Measurements from ENCODE around the gene OR2J3.
"Not testable (repeated sequence)": the region's sequence is repeated elsewhere in the genome, so short reads cannot be mapped to it uniquely, and the experiment has no call there.

OR2J3 gene

DNA sequence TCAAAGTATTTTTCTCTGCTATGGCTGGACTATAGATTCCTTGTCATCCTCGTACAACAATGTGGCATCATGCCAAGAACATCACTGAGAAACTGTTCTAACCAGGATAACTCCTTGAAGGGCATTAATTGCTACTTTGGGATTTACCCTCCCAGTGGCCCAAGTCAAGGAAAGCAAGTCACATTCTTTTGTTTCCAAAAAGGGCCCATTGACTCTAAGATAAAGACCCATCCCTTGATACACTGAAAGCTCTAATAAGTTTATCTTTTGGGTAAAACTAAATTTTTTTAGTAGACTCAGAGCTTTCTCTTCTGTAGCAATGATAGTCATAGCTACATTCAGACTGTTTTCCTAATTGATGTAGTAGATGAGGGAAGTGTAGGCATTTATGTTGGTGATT lies at the start of gene OR2J3:
TSS of gene OR2J3 (plus strand) at position 301 of the 400 bp plus-strand sequence. CDS start 3,833 bp downstream, outside the sequence.
- in situ Hi-C loops (cut with HindIII; ENCODE audit: low sequenced_read_pairs) = no loop called here

DNA sequence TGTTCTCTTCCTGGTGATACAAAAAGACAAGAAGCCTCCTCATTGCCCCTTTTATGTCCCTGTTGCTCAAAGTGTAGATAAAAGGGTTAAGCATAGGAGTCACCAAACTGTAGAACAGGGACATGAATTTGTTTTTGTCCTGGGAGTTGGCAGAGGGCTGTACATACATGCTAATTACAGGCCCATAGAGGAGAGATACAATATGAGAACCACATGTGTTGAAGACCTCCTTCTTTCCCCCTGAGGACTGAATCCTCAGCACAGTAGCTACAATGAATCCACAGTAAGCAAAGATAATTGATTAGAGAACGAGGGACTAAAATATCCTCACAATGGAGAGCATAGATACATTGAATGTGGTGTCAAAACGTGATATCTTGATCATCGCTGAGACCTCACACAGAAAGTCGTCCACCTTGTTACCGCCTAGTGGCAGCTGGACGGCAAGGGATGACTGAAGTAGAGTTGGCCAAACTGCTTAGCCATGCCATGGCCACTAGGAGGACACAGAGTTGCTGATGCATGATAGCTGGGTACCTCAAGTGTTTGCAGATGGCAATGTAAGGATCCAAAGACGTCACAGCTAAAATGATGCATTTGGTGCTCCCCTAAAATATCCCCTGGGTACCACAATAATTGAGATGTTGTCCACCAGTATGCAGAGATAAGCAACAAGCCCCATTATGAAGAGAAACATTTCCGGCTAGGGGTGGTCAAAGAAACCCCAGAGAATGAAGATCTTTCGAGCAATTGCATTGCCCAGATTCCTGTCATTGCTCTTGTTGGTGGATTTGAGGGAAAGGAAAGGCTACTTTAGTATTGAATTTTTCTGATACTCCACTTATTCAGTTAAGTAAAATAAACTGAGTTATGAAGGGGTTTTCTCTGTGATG lies 35.8 kb upstream of the OR2J3 start:
- in situ Hi-C loops (cut with HindIII; ENCODE audit: low sequenced_read_pairs) = no loop called here

DNA sequence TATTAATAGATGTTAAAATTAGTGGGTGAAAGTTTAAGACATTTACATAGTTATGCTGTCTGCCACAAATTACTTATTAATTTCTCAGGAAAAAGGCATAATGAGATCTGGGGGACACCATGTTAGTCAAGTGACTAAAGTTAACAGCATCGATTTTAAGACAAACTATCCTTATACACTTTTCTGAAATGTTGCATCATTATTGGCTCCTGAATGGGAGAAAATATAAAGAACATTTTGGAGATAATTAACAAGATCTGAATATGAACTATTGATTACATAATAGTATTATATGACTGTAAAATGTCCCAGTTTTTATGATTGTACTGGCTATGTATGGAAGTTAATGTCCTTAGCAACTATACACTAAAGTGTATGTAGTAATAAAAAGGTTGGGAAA lies 28.7 kb upstream of the OR2J3 start:
- in situ Hi-C loops (cut with HindIII; ENCODE audit: low sequenced_read_pairs) = no loop called here

DNA sequence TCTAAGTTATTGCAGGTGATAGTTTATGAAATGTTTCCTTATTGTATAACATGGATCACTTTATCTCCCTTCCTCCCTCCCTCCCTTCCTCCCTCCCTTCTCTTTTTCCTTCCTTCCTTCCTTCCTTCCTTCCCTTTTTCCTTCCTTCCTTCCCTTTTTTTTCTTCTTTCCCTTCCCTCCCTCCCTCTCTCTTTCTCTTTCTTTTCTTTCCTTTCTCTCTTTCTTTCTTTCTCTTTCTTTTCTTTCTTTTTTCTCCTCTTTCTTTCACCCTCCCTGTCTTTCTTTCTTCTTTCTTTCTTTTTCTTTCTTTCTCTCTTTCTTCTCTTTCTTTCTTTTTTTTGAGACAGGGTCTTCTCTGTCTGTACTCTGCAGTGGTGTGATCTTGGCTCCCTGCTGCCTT lies 26.5 kb upstream of the OR2J3 start:
- in situ Hi-C loops (cut with HindIII; ENCODE audit: low sequenced_read_pairs) = no loop called here

DNA sequence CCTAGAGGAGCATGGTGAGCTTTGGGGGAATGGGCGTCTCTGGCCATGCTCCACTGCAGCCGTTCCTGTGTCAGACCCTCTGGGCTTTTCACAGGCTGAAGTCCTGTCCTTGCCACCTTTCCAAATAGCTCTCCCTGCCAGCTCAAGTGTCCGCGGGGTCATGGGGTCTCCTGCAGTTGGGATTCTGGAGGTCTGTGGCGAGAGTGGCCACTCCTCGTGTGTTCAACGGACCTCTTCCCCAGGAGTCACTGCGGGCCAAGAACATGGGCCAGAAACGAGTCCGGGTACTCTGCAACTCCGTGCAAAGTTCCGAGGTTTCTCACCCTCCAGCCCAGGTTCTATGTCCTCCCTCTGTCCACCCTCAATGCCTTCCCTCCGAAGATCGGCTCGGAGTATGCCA lies 25.4 kb upstream of the OR2J3 start:
- in situ Hi-C loops (cut with HindIII; ENCODE audit: low sequenced_read_pairs) = no loop called here

DNA sequence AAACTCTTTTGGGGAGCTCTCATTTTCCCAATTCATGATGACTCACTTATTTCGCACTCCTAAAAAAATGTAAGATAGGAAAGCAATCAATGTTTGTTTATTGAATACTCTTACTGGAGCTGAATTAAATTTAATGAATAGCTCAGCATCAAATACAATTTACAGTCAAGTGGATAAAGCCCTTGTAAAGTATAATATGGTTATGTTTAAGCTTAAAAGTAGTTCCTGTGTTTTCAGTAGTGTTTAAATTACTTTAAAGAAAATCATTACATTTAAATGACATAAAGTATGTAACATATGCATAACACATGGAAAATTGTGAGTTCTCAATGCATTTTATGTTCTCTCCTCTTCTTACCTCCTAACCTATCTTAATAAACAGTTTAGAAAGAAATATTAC lies 20.6 kb upstream of the OR2J3 start, which contains the start of gene OR2B3:
TSS of gene OR2B3 (minus strand) at position 101 of the 400 bp plus-strand sequence. CDS start at position 36, 65 bp downstream.
- in situ Hi-C loops (cut with HindIII; ENCODE audit: low sequenced_read_pairs) = no loop called here

DNA sequence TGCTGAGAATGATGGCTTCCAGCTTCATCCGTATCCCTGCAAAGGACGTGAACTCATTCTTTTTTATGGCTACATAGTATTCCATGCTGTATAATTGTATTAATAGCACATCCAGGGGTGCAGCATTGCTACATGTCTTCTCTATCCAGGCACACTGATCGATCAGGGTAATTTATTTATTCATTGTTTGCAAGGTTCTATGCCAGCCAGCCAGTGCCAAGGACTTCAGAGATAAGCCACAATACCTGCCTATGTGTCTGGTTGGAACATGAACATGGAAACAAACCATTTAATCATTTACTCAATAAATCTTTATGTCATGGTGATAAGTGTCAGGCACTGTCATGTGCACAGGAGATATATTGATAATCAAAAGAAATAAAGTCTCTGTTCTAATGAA lies 14.9 kb upstream of the OR2J3 start:
- in situ Hi-C loops (cut with HindIII; ENCODE audit: low sequenced_read_pairs) = no loop called here

DNA sequence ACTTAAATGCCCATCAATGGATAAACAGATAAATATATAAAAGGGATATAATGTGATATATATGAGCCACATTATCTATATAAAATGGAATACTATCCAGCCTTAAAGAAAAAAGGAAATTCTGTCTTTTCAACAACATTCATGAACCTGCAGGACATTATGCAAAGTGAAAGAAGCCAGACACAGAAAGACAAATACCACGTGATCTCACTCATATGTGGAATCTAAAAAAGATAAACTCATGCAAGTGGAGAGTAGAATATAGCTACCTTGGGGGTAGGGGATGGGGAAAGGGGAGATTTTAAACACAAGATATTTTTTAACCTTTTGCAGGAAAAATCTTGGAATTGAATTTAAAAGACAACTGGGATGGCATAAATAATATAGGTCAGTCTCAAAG lies 10.1 kb upstream of the OR2J3 start:
- in situ Hi-C loops (cut with HindIII; ENCODE audit: low sequenced_read_pairs) = no loop called here

DNA sequence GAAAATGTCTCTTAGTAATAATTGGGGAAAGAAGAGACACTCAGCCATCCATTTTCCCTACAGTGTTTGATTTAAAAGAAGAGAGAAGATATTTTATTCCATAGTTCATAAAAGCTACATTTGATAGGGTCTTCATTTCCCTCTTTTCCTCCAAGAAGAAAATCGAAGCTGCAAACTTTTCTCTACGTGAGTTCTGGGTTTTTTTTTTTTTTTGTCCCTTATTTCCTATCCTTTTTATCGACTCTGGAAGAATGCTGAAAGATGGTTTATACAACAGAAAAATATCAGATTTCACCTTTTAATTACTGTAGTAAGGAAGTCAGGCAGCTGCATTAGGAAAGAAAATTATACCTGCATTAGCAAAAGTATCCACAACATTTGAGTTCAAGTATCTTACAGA lies 8.7 kb upstream of the OR2J3 start, which contains the start of gene OR2J1:
TSS of gene OR2J1 (plus strand) at position 301 of the 400 bp plus-strand sequence. CDS start 1,453 bp downstream, outside the sequence.
- in situ Hi-C loops (cut with HindIII; ENCODE audit: low sequenced_read_pairs) = no loop called here

DNA sequence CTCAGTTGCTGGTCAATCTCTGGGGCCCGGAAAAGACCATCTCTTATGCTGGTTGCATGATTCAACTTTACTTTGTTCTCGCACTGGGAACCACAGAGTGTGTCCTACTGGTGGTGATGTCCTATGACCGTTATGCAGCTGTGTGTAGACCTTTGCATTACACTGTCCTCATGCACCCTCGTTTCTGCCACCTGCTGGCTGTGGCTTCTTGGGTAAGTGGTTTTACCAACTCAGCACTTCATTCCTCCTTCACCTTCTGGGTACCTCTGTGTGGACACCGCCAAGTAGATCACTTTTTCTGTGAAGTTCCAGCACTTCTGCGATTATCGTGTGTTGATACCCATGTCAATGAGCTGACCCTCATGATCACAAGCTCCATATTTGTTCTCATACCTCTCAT lies 4.3 kb downstream of the OR2J3 start:
- in situ Hi-C loops (cut with HindIII; ENCODE audit: low sequenced_read_pairs) = no loop called here

DNA sequence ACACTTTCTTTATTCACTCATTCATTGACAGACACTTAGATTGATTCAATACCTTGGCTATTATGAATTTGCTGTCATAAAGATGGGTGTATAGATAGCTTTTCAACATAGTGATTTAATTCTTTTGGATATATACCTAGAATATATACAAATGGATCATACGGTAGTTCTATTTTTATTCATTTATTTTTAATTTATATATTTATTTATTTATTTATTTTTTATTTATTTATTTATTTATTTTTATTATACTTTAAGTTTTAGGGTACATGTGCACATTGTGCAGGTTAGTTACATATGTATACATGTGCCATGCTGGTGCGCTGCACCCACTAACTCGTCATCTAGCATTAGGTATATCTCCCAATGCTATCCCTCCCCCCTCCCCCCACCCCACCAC lies 7.1 kb downstream of the OR2J3 start:
- in situ Hi-C loops (cut with HindIII; ENCODE audit: low sequenced_read_pairs) = not testable (repeated sequence)

DNA sequence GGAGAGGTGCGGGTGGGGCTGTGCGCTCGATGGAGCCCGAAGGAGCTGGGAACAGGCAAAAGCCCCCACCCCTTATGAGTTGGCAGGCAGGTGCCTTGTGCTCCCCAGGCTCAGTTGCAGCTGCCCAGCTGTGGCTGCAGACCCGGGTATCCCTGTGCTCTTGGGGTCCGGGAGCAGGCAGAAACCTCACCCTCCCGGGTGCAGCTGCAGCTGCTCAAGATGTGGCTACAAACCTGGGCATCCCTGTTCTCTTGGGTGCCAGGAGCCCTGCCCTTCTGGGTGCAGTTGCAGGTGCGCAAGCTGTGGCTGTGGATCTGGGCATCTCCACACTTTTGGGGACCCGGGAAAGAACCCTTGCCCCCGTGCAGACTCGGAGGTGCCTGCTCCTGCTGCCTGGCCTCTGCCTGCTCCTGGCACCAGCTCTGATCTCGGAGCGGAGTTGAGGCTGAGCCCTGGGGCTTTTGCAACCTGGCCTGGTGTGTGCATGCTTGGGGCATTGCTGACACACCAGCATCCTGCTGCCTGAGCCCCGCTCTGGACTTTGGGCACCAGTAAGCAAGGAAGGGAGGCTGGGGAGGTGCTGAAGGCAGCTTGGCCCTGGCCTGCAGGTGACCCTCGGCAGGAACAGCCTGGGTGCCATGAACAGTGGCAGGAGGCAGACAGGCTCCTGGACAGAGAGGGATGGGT lies 21.6 kb downstream of the OR2J3 start:
- in situ Hi-C loops (cut with HindIII; ENCODE audit: low sequenced_read_pairs) = no loop called here

DNA sequence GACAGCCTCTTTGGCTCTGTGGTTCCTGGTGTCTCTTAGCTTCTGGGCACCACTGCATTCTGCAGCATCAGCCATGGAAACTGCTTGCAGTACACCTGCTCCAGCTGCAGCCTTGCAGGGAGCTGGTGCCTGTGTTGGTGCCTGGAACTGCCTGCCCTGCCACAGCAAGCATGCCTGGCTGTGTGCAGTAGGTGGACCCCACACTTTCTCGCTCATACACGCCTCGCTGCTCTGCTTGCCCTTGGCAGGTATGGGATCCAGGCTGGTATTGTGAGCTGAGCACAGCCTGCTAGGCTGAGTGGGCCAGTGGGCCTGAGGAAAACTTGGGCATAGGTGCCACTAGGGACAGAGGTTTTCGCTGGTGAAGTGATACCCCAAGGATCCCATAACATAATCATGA lies 22.8 kb downstream of the OR2J3 start:
- in situ Hi-C loops (cut with HindIII; ENCODE audit: low sequenced_read_pairs) = no loop called here

DNA sequence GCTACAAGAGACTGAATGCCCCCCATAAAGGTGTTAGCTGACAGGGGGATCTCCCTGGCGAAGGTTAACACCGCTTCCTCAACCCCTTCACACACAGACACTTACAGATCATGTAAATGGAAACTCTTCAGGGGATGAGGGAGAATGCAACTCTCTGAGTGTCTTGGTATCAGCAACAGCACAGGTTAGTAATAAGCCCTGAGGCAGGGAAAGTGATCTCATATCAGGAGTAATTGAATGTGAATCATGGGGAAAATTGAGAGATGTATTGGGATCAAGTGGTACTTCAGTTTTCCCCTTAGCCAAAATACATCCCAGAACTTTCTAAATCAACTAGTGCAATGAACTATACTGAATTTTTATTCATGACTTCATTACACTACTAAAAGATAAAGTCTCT lies 23.8 kb downstream of the OR2J3 start:
- in situ Hi-C loops (cut with HindIII; ENCODE audit: low sequenced_read_pairs) = no loop called here

DNA sequence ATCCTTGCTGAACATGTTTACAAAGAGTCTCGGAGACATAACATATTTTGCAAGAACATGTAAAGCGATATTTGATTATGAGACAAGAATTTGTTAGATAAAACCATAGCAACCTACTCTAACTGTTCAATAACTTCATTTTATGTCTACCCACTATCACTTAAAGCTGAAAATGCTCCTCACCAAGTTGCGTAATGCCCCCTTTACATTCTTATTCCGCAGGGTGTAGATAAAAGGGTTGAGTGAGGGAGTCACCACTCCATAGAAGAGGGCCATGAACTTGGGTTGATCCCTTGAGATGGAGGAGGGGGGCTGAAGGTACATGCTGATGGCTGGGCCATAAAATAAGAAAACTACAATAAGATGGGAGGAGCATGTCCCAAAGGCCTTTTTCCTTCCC lies 29.9 kb downstream of the OR2J3 start:
- in situ Hi-C loops (cut with HindIII; ENCODE audit: low sequenced_read_pairs) = no loop called here

DNA sequence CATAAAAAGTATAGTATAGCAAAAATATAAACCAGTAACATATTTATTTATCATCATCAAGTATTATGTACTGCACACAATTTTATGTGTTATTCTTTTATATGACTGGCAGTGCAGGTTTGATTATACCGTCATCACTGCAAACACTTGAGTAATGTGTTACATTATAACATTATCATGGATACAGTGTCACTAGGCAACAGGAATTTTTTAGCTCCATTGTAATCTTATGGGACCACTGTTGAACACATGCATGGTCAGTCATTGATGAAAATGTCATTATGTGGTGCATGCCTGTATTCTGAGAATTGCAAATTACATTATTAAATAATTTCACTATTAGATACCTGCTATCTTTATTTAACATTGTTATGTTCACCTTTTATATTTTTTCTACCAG lies 33.7 kb downstream of the OR2J3 start:
- in situ Hi-C loops (cut with HindIII; ENCODE audit: low sequenced_read_pairs) = no loop called here

DNA sequence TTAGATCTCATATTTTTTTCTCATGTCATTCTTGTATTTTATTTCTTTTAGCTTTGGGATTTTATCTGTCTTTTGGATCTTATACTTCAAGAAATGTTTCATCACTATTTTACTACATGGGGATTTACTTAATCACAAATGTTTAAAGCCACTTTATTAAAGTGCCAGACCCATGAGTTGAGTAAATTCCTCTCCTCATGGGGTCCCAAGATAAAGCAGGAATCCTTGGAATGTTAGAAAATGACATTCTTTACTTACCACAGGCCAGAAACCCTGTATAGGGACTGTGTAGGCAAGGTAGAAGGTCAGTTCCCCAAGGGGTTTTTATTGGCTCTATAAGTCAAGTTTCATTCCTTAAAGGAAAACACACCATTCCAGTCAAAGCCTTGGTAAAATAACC lies 34.5 kb downstream of the OR2J3 start:
- in situ Hi-C loops (cut with HindIII; ENCODE audit: low sequenced_read_pairs) = no loop called here

DNA sequence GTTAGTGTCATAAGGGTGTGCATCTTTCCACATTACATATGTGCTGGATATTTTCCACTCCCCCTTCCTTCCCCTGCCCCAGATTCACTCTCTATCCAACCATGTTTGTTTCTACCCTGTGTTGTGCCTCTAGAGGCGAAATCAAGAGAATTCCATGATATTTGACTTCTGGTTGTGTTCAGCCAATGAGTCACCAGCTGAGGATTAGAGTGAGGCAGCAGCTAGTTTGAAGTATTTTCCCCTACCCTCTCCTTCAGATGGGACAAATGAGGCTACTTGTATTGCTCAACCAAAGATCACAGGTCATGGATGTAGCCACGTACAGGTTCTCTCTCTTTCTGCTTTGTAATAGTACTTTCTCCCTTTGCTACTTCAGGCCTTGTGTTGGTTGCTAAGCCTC lies 38.3 kb downstream of the OR2J3 start:
- in situ Hi-C loops (cut with HindIII; ENCODE audit: low sequenced_read_pairs) = no loop called here

DNA sequence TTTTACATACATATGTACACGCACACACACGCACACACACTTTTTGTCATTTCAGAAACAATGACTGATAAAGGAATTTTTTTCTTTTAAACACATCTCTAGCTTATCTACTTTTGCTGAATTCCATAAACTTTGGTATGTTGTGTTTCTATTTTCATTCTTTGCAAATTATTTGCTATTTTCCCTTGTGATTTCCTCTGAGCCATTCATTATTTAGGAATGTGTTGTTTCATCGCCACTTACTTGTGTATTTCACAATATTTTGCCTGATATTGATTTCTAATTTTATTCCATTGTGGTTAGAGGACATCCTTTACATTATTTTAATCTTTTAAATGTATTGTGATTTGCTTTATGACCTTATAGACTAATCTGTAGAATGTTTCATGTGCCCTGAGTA lies 39.2 kb downstream of the OR2J3 start:
- in situ Hi-C loops (cut with HindIII; ENCODE audit: low sequenced_read_pairs) = no loop called here

DNA sequence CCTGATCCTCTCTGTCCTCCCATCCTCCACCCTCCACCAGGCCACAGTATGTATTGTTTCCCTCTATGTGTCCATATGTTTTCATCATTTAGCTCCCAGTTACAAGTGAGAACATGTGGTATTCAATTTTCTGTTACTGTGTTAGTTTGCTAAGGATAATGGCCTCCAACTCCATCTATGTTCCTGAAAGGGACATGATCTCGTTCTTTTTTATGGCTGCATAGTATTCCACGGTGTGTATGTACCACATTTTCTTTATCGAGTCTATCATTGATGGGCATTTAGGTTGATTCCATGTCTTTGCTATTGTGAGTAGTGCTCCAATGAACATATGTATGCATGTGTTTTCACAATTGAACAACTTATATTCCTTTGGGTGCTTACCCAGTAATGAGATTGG lies 41.6 kb downstream of the OR2J3 start:
- in situ Hi-C loops (cut with HindIII; ENCODE audit: low sequenced_read_pairs) = not testable (repeated sequence)

DNA sequence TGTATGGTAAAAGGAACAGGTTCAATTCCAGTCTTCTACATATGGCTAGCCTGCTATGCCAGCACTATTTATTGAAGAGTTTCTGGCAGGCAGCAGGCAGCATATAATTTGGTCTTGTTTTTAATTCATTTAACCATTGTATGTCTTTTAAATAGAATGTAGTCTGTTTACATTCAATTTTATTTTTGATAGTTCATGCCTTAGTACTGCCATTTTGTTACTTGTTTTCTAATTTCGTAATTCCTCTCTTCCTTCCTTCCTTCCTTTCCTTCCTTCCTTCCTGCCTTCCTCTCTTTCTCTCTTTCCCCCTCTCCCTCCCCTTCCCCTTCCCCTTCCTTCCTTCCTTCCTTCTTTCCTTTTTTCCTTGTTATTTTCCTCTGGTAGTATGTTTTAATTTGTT lies 45.2 kb downstream of the OR2J3 start:
- in situ Hi-C loops (cut with HindIII; ENCODE audit: low sequenced_read_pairs) = no loop called here

DNA sequence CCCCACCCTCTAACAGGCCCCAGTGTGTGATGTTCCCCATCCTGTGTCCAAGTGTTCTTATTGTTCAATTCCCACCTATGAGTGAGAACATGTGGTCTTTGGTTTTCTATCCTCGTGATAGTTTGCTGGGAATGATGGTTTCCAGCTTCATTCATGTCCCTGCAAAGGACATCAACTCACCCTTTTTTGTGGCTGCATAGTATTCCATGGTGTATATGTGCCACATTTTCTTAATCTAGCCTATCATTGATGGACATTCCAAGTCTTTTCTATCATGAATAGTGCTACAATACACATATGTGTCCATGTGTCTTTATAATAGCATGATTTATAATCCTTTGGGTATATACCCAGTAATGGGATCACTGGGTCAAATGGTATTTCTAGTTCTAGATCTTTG lies 47.3 kb downstream of the OR2J3 start:
- in situ Hi-C loops (cut with HindIII; ENCODE audit: low sequenced_read_pairs) = not testable (repeated sequence)
